IPS-18c (cell line): ENCODE data around the gene SIGLEC14.
"Not testable (repeated sequence)": the region's sequence is repeated elsewhere in the genome, so short reads cannot be mapped to it uniquely, and the experiment has no call there.

ENCODE experiments used
- H3K4me3 ChIP-seq: 2 replicates; pipeline ENCODE4 v1.7.0; 2013; ENCODE audit warnings: low read depth, mild to moderate bottlenecking, low read length, moderate library complexity; ENCODE audit not compliant: insufficient read depth
- H3K9me3 ChIP-seq: one replicate; pipeline ENCODE4 v1.6.1; 2013; ENCODE audit warnings: mild to moderate bottlenecking, low read length, moderate library complexity; ENCODE audit not compliant: control insufficient read depth, insufficient read depth

SIGLEC14 gene

GRCh38 chr19:51639916-51640315 lies 6.7 kb downstream of the SIGLEC14 start:
- Histone ChIP-seq H3K9me3 (peaks cover 4% of the 10 kb centered on the region), H3K4me3 (no peak overlapping the region)

- peaks cover 4% of the 10 kb centered on the region for H3K9me3 ChIP-seq
- H3K4me3 ChIP-seq, result no peak overlapping the region
These were observed 9.2 kb downstream of the SIGLEC14 start for GRCh38 chr19:51637362-51637978.

- Histone ChIP-seq H3K4me3 (no peak overlapping the region), H3K9me3 (peaks cover 4% of the 10 kb centered on the region)
These were observed 14.5 kb downstream of the SIGLEC14 start for GRCh38 chr19:51632126-51632525.

- not testable (repeated sequence) for H3K4me3 ChIP-seq, H3K9me3 ChIP-seq
These were observed 16.3 kb downstream of the SIGLEC14 start, which contains the start of gene SIGLEC5 for GRCh38 chr19:51630315-51630714. Gene SIGLEC5 (minus strand): TSS chr19:51630401. CDS start chr19:51630335, 66 bp downstream.

- Histone ChIP-seq H3K9me3 (no peaks in the 10 kb centered on the region), H3K4me3 (no peak overlapping the region)
These were observed 18.3 kb downstream of the SIGLEC14 start for GRCh38 chr19:51628153-51628939.

- Histone ChIP-seq H3K9me3 (no peaks in the 10 kb centered on the region), H3K4me3 (no peak overlapping the region)
These were observed 19.0 kb downstream of the SIGLEC14 start for GRCh38 chr19:51627491-51628138.

- H3K4me3 ChIP-seq, result no peak overlapping the region
- no peaks in the 10 kb centered on the region for H3K9me3 ChIP-seq
These were observed 19.9 kb downstream of the SIGLEC14 start for GRCh38 chr19:51626675-51627074.

GRCh38 chr19:51621178-51621577 lies 25.4 kb downstream of the SIGLEC14 start:
- no peak overlapping the region for H3K4me3 ChIP-seq

GRCh38 chr19:51615991-51616390 lies 30.6 kb downstream of the SIGLEC14 start:
- Histone ChIP-seq H3K9me3 (no peaks in the 10 kb centered on the region), H3K4me3 (no peak overlapping the region)

More at GRCh38 chr19:51621178-51621577, 25.4 kb downstream of the SIGLEC14 start:
- H3K9me3 ChIP-seq, result no peaks in the 10 kb centered on the region

- H3K4me3 ChIP-seq, result no peak overlapping the region
- no peaks in the 10 kb centered on the region for H3K9me3 ChIP-seq
These were observed 31.8 kb downstream of the SIGLEC14 start for GRCh38 chr19:51614789-51615188.

- no peak overlapping the region for H3K4me3 ChIP-seq
- H3K9me3 ChIP-seq, result no peaks in the 10 kb centered on the region
These were observed 36.0 kb downstream of the SIGLEC14 start for GRCh38 chr19:51610576-51610975.

- Histone ChIP-seq H3K4me3 (no peak overlapping the region), H3K9me3 (no peaks in the 10 kb centered on the region)
These were observed 38.6 kb downstream of the SIGLEC14 start for GRCh38 chr19:51607920-51608562.

GRCh38 chr19:51607077-51607476 lies 39.5 kb downstream of the SIGLEC14 start:
- Histone ChIP-seq H3K4me3 (no peak overlapping the region), H3K9me3 (no peaks in the 10 kb centered on the region)

GRCh38 chr19:51602189-51602854 lies 44.3 kb downstream of the SIGLEC14 start:
- Histone ChIP-seq H3K9me3 (no peaks in the 10 kb centered on the region), H3K4me3 (no peak overlapping the region)

- Histone ChIP-seq H3K4me3 (no peak overlapping the region), H3K9me3 (no peaks in the 10 kb centered on the region)
These were observed 45.6 kb downstream of the SIGLEC14 start for GRCh38 chr19:51600940-51601580.

- Histone ChIP-seq H3K9me3 (no peaks in the 10 kb centered on the region), H3K4me3 (no peak overlapping the region)
These were observed 47.5 kb downstream of the SIGLEC14 start for GRCh38 chr19:51599084-51599483.
